GM12872 (cell line): ENCODE data around the gene MVB12B.

Experiments
- TF ChIP-seq, protein P1 (sequence below): IDR thresholded peaks from 3 replicates; pipeline ENCODE4 v1.5.1; 2011; ENCODE audit warnings: low read depth, mild to moderate bottlenecking, low read length, moderate library complexity; ENCODE audit not compliant: insufficient read depth

Gene MVB12B

DNA sequence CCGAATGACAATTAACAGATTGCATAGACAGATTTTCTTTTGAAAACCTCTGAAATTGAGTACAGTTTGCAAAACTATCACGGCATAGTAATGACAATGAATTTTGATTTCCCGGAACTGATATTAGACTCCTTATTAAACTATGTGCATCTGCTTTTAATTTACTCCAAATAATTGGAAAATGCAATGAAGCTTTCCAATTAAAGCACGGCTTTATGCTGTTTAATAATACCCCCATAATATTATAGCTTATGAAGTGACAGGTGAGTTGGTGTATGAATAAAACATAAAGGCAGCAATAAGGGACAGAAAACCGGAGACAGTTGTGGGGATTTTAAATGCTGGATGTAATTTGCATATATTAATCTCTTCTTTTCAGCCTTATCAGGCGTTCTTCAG lies 110.6 kb downstream of the MVB12B start:
- TF ChIP-seq, protein P1, sequence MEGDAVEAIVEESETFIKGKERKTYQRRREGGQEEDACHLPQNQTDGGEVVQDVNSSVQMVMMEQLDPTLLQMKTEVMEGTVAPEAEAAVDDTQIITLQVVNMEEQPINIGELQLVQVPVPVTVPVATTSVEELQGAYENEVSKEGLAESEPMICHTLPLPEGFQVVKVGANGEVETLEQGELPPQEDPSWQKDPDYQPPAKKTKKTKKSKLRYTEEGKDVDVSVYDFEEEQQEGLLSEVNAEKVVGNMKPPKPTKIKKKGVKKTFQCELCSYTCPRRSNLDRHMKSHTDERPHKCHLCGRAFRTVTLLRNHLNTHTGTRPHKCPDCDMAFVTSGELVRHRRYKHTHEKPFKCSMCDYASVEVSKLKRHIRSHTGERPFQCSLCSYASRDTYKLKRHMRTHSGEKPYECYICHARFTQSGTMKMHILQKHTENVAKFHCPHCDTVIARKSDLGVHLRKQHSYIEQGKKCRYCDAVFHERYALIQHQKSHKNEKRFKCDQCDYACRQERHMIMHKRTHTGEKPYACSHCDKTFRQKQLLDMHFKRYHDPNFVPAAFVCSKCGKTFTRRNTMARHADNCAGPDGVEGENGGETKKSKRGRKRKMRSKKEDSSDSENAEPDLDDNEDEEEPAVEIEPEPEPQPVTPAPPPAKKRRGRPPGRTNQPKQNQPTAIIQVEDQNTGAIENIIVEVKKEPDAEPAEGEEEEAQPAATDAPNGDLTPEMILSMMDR: no peak

DNA sequence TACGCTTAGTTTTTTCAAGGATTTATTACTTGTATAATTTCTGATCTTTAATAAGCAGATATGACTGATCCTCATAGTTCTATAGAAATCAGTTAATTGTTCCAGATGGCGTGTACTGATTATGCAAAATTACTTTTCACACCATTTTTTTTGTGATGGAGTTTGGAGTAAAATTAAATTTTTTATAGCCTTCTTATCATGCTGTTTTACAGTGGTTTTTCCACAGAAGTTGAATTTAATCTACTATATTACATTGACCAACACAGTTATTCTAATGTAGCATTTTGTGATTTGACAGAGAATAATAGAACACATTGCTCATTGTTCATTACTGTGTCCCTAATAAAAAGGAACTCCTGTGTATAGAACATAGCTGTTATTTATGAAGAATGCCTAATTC lies 111.1 kb downstream of the MVB12B start:
- TF ChIP-seq, protein P1: no peak

DNA sequence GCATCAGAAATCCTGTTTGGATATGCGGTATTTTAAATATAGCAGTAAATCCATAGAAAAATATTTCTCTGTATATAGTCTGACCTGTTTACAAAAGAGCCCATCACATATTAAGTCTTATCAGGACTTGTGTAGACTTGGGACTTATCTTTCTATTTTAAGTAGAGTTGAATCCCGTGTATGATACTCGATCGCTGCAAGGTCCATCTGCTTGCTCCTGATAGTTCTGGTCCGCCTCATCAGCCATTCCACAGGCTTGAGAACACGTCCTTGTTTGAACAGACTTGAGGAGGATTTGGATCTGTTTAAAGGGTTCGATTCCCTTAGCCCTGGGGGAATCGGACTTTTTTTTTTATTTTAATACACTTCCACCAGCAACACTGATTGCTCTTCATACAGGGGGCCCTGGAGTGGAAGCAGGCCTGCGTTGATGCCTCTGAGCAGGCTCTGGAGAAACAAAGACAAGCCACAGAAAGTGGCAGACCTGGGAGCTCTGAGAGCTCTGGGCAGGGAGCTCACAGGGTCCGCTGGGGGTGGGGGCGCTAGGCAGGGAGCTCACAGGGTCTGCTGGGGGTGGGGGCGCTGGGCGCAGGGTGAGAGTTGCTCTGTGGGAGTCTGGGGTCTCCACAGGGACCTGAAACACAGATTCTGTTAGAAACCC lies 112.2 kb downstream of the MVB12B start:
- TF ChIP-seq, protein P1: no peak

DNA sequence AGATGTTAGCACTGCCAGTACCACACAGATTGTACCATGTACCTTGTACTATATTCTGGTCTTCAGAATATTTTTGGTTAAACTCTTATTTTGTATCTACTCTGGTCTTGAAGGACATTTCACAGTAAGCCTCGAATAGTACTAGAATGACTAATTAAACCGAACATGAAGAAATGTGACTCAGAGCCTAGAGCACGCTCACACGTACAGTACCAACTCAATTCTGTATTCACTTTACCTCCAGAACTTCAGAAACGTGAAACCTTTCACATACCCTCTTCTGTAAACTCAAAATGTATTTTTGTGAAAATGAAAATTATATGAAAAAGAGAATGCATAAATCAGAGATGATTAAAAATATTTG lies 112.8 kb downstream of the MVB12B start:
- TF ChIP-seq, protein P1: no peak

DNA sequence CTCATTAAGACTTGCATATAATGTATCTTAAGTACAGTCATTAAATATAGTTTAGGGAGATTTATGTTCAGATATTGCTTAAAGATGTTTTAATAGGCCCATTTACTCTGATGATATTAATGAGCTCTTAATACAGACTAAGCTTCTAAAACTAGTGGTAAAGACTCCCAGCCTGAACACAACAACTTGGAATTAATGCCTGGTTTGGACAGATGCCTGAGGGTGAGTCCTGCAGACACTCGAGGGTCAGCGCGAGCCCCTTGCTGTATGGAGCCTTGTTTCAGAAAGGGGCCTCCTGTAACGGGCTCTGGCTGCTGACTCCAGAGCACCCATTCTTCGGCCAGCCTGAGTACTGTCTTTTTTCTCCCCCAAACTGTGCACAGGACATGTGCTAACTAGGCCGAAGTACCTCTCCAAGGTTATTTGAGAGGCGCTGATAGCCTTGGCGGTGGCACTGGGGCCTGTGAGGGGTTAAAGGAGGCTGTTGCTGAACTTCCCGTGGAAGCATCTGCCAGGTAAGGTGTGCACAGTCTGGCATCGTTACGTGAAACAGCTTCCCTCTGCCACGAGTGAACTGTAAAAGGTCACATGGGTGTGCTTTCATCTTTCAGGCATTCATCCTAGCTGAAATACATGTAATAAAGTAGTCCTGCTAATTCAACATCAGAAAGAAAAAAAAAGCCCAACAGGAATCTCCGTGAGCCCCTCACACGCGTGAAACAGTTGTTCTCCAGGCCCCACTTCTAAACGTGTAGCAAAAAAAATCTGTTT lies 113.4 kb downstream of the MVB12B start:
- TF ChIP-seq, protein P1: no peak

DNA sequence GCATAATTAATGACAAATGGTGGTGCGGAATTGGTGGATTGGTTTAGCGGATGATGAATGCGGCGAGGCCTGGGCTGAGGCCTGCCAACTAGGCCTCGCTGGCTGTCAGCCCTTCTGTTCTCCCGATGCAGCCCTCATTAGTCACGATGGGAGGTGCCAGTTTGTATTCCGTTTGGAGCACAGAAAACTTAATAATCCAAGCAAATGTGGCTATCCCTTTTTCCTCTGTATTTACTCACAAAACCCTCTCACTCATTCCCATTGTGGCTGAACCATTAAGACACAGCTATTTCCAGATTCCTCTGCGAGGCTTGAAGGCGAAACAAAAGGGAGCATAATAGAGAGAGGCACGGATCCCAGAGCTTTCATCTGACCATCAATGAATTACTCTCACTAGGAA lies 114.3 kb downstream of the MVB12B start:
- TF ChIP-seq, protein P1: no peak

DNA sequence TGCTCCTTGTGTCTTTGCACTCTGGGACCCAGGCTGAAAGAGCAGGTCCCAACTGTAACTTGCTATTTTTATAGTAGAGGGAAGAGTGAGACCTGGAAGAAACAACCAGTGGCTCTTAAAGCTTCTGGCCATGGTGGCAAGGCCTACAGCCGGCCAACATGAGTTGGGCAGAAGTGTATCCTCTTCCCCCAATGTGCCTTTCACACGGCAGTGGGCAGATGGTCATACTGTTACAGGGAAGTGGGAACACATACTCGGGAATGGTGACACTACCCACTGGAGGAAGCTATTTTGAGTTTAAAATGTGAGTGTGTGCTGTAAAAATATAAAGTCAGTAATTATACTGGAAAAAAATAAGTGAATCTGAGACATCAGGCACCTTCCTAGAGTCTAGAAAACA lies 116.0 kb downstream of the MVB12B start:
- TF ChIP-seq, protein P1: no peak
